ENCODE data around the gene KCNMB2. TPM values are rescaled to one million over a fixed set of nuclear protein-coding genes. Genes with fewer than 3 reads are reported as not detected.

Gene KCNMB2
- total and polyA plus RNA-seq, 2 experiments from 2014 or later, result not detected

DNA sequence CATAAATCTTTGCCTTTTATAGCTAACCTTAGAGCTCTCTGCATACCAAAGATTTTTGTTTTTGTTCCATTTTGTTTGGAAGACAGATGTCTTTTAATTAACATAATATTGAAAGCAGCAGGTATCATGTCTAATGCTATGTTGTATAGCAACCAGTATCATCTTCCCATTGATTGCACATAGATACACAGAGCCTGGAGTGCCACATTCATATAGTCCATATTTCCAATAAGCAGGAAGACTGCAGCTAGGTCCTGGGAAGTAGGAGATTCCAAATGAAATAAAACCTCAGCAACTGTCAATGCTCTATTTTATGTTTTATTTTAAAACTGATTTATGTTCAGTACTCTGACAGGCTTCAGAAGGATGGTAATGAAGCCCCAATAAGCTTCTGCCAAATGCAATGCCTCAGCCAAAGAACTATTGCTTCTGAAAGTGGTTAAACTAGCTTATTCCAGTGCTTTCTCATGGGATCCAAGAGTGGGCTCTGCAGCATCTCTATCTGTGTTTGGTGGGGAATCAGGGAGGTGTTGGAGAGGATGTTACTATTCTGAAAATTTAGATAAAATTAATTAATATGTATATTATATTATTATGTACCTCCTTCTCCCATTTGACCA, 6.5 kb upstream of the KCNMB2 start:
- Histone ChIP-seq H3K27me3 (replicated peaks; ENCODE audit: insufficient read depth) (no peaks in the 10 kb centered on the region; the same call in 1 of the 2 replicates), H3K4me3 (no peak overlapping the region), H3K4me1 (ENCODE audit: insufficient read depth) (no peaks in the 10 kb centered on the region), H3F3A (ENCODE audit: insufficient read depth) (no peaks in the 10 kb centered on the region), H3K27ac (no peak overlapping the region), H3K9ac (no peak overlapping the region), H3K4me2 (ENCODE audit: unreplicated experiment) (no peak overlapping the region), H3K9me2 (ENCODE audit: insufficient read depth) (no peaks in the 10 kb centered on the region), H3K36me3 (ENCODE audit: low read depth) (no peaks in the 10 kb centered on the region), H3K79me2 (ENCODE audit: insufficient read depth) (no peaks in the 10 kb centered on the region), H2AFZ (no peak overlapping the region), H3K9me3 (ENCODE audit: low read depth) (no peaks in the 10 kb centered on the region), H4K20me1 (ENCODE audit: insufficient read depth) (no peaks in the 10 kb centered on the region)
- DNase-seq, result no peak
- in situ Hi-C loops (cut with MboI), result no loop called here
- TF ChIP-seq EZH2 (IDR thresholded peaks at IDR 0.05; ENCODE audit: insufficient read depth, poor library complexity, severe bottlenecking) (no peak), EZH2phosphoT487 (IDR thresholded peaks at IDR 0.05; ENCODE audit: insufficient read depth, low read depth) (no peak)

DNA sequence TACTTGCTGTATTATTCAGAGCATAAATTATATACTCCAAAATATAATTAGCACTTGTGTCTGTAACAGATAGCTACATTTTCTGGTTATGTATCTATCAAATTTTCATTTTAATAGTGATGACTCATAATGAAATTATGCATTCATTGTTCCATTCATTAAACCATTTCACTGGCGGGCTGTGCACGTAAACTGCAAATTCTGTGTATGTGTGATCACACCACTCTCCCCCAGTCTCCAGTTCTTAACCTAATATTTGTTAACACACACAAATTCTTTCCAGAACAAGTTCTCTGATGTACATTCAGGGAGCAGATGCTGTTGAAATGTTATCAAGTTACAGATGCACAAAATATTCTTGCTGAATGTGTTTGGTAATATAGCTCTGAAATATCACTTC, 3.8 kb upstream of the KCNMB2 start:
- WGBS, 2 experiments (ENCODE audit: low coverage in 1 of 2, low lambda C conversion rate in 2 of 2, missing lambda C conversion rate in 2 of 2), result 4 to 7% methylated on average over 2 of the region's 2 CpGs
- H3K36me3 ChIP-seq (ENCODE audit: low read depth), result no peaks in the 10 kb centered on the region
- no peak overlapping the region for H3K4me3 ChIP-seq
- in situ Hi-C loops (cut with MboI), result no loop called here
- TF ChIP-seq EZH2 (IDR thresholded peaks at IDR 0.05; ENCODE audit: insufficient read depth, poor library complexity, severe bottlenecking) (no peak), EZH2phosphoT487 (IDR thresholded peaks at IDR 0.05; ENCODE audit: insufficient read depth, low read depth) (no peak)
- peaks cover 22% of the 10 kb centered on the region for H3K27me3 ChIP-seq (replicated peaks; ENCODE audit: insufficient read depth)
- no peak overlapping the region for H3K4me2 ChIP-seq (ENCODE audit: unreplicated experiment)
- H3K27ac ChIP-seq, result no peak overlapping the region
- no peaks in the 10 kb centered on the region for H3F3A ChIP-seq (ENCODE audit: insufficient read depth)
- H3K9me3 ChIP-seq (ENCODE audit: low read depth), result no peaks in the 10 kb centered on the region
- H3K79me2 ChIP-seq (ENCODE audit: insufficient read depth), result no peaks in the 10 kb centered on the region
- no peaks in the 10 kb centered on the region for H3K9me2 ChIP-seq (ENCODE audit: insufficient read depth)
- no peak overlapping the region for H2AFZ ChIP-seq
- no peaks in the 10 kb centered on the region for H3K4me1 ChIP-seq (ENCODE audit: insufficient read depth)
- H4K20me1 ChIP-seq (ENCODE audit: insufficient read depth), result no peaks in the 10 kb centered on the region
- DNase-seq, result no peak
- H3K9ac ChIP-seq, result no peak overlapping the region

DNA sequence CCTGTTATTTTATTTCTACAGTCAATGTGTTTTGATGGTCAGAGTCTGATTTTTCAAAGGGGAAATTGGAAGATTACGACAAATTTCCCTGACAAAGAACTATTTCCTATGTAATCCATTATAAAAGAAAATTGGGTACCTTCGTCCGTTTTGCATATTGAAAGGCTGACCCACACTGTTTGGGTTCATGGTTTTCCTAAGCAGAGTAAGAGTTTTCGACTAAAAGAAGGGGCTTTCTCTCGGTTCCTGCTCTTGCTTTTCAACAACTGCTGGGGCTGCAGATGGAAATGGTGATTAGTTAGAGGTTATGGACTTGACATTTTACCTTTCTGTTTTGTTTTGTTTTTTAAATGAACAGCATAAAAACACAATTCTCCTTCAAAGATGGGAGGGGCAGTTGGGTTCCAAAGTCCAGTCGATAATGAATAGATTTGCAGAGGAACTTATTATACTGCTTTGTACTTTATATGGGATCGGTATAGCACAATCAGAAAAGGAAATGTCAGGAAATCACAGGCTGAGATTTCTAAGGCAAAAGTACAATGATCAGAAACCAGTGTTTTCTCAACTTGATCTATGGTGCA, 978 bp downstream of the KCNMB2 start:
- Histone ChIP-seq H3F3A (ENCODE audit: insufficient read depth) (no peaks in the 10 kb centered on the region), H3K4me2 (ENCODE audit: unreplicated experiment) (no peak overlapping the region), H3K9me2 (ENCODE audit: insufficient read depth) (no peaks in the 10 kb centered on the region), H3K4me1 (ENCODE audit: insufficient read depth) (no peaks in the 10 kb centered on the region), H4K20me1 (ENCODE audit: insufficient read depth) (no peaks in the 10 kb centered on the region), H3K27me3 (replicated peaks; ENCODE audit: insufficient read depth) (peaks cover 25% of the 10 kb centered on the region), H3K9me3 (ENCODE audit: low read depth) (no peaks in the 10 kb centered on the region), H3K4me3 (no peak overlapping the region), H3K36me3 (ENCODE audit: low read depth) (no peaks in the 10 kb centered on the region), H2AFZ (no peak overlapping the region), H3K9ac (no peak overlapping the region), H3K27ac (no peak overlapping the region), H3K79me2 (ENCODE audit: insufficient read depth) (no peaks in the 10 kb centered on the region)
- DNase-seq, result no peak
- in situ Hi-C loops (cut with MboI), result no loop called here
- WGBS, 2 experiments (ENCODE audit: low coverage in 1 of 2, low lambda C conversion rate in 2 of 2, missing lambda C conversion rate in 2 of 2), result 26 to 28% methylated on average over 7 of the region's 7 CpGs
- TF ChIP-seq EZH2phosphoT487 (IDR thresholded peaks at IDR 0.05; ENCODE audit: insufficient read depth, low read depth) (no peak), EZH2 (IDR thresholded peaks at IDR 0.05; ENCODE audit: insufficient read depth, poor library complexity, severe bottlenecking) (no peak)

DNA sequence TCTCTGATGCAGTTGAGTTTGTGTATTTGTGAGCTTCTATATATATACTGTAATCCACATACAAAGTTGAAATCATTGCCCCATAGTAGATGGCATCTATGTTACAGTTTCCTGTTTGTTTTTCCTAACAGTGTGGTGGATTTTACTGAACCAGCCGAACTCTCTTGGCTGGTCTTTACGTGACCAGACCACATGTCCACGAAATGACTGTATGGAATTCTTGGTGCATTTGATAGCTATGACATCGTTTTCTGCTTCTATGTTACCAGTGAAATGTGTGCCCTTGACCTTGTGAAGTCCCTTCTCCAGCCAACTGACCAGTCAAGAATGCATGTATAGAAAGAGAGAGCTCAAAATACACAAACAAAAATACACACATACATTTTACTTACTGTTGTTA, 1.8 kb downstream of the KCNMB2 start:
- no peak overlapping the region for H3K27ac ChIP-seq
- no peak overlapping the region for H3K4me3 ChIP-seq
- H3K36me3 ChIP-seq (ENCODE audit: low read depth), result no peaks in the 10 kb centered on the region
- in situ Hi-C loops (cut with MboI), result no loop called here
- no peak overlapping the region for H3K9ac ChIP-seq
- no peak overlapping the region for H2AFZ ChIP-seq
- peaks cover 25% of the 10 kb centered on the region for H3K27me3 ChIP-seq (replicated peaks; ENCODE audit: insufficient read depth)
- H4K20me1 ChIP-seq (ENCODE audit: insufficient read depth), result no peaks in the 10 kb centered on the region
- 45 to 51% methylated on average over 4 of the region's 4 CpGs for WGBS, 2 experiments (ENCODE audit: low coverage in 1 of 2, low lambda C conversion rate in 2 of 2, missing lambda C conversion rate in 2 of 2)
- H3F3A ChIP-seq (ENCODE audit: insufficient read depth), result no peaks in the 10 kb centered on the region
- H3K79me2 ChIP-seq (ENCODE audit: insufficient read depth), result no peaks in the 10 kb centered on the region
- H3K4me1 ChIP-seq (ENCODE audit: insufficient read depth), result no peaks in the 10 kb centered on the region
- no peak overlapping the region for H3K4me2 ChIP-seq (ENCODE audit: unreplicated experiment)
- no peak for DNase-seq
- H3K9me3 ChIP-seq (ENCODE audit: low read depth), result no peaks in the 10 kb centered on the region
- TF ChIP-seq EZH2 (IDR thresholded peaks at IDR 0.05; ENCODE audit: insufficient read depth, poor library complexity, severe bottlenecking) (no peak), EZH2phosphoT487 (IDR thresholded peaks at IDR 0.05; ENCODE audit: insufficient read depth, low read depth) (no peak)
- H3K9me2 ChIP-seq (ENCODE audit: insufficient read depth), result no peaks in the 10 kb centered on the region

Data from GM23248 (cell line).